CD4-positive, alpha-beta T cell treated with Interleukin-21 for 1 hour (primary cell): ENCODE results near the gene TMEM225.
"Not testable (repeated sequence)": the region's sequence is repeated elsewhere in the genome, so short reads cannot be mapped to it uniquely, and the experiment has no call there.

Experiments
- DNase-seq: peaks from one replicate; pipeline ENCODE4 v3.0.0-alpha.2; 2020

TMEM225 gene, protein sequence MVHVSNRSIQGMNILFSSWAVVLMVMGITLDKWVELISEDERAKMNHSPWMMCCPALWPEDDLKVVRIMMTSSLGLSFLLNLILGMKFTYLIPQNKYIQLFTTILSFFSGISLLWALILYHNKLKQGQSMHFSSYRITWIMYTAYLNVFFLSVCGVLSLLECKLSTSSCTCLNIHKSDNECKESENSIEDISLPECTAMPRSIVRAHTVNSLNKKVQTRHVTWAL

GRCh38 chr11:123885570-123885969 lies at the start of gene TMEM225:
Gene TMEM225 (minus strand): TSS chr11:123885670. CDS start chr11:123885425, 245 bp downstream.
- DNase-seq = no peak

DNA sequence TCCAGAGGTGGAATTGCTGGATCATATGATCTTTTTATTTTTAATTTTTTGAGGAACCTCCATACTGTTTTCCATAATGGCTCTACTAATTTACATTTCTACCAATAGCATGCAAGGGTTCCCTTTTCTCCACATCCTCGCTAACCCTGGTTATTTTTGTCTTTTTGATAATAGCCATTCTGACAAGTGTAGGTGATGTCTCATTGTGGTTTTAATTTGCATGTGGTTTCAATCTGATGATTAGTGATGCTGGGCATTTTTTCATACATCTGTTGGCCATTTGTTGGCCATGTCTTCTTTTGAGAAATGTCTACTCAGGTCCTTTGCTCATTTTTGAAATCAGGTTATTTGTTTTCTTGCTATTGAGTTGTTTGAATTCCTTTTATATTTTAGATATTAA lies 38.6 kb upstream of the TMEM225 start:
- DNase-seq = no peak

DNA sequence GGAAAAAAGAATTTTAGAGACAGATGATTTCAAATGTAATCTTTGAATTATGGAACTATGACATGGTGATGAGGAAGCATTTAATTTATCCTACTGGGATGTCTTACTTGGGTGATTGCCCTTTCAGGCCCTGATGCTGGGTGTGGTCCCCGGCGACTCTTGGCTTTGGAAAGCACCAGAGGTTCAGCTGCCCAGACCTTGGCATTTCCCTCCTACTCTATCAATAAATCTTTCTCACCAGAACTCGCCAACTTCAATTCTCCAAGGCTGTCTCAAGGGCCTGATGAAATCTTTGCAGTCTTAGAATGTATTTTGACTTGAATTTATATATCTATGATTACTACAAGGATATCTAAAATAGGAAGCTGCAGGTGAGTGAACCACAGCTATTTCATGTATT lies 35.5 kb upstream of the TMEM225 start:
- DNase-seq = no peak

DNA sequence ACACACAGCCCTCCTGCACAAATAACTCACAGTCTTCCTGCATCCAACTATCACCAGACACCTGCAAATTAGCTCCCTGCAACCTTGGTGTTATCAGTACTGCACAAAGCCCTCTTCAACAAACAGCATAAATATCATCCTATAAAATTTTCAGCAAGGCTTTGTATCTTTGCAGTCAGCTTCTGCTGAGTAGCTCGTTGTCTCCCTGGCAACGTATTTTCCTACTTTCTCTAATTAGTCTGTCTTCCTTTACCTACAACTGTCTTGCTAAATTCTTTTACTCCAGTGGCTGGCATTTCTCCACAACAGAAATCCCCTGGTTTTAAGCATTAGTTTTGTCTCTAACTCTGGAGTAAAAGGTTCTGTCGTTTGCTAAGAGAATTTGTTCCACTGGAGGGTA lies 20.4 kb upstream of the TMEM225 start:
- no peak for DNase-seq

- DNase-seq = no peak
Measured at GRCh38 chr11:123904932-123905331, 19.5 kb upstream of the TMEM225 start.

DNA sequence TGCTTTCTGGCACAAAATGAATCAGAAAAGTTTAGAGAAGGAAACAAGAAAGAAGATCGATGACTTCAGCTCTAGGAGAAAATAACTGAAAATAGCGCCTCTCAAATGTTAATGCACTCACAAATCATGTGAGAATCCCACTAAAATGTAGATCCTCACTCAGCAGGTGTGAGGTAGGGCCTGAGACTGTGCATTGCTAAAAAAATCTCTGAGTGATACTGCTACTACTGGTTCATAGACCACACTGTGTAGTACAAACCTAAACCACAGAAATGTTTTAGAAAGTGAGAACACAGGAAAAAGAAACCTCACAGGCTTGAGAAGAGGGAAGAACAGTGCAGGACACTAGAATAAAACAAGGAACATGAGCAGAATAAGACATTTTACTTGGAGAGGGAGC lies 18.5 kb upstream of the TMEM225 start:
- no peak for DNase-seq

DNA sequence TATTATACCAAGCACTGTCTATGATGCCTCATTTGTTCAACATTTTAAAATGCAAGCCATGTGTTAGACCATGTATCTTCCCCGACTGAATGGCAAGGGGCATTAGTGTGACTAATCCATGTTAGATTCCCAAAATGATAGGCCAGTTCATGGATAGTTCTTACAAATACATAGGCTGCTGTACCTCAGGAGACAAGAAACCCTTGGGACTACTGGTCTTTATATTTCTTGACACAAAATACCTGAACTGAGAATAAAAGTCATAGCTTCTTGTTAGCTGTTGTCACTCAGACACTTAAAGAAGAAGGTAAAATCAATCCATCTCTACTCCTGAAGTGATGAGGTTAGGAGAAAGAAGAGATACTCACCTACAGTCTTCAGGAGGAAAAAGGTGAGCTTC lies 16.4 kb upstream of the TMEM225 start, which contains the start of gene OR8D4:
OR8D4 (plus strand) TSS at position 301 of the 400 bp plus-strand sequence. CDS start 4,265 bp downstream, outside the sequence.
- no peak for DNase-seq

- DNase-seq = no peak
Measured at GRCh38 chr11:123899792-123900191, 14.3 kb upstream of the TMEM225 start.

GRCh38 chr11:123892031-123892430 lies 6.6 kb upstream of the TMEM225 start:
- DNase-seq = no peak

GRCh38 chr11:123880912-123881311 lies 4.6 kb downstream of the TMEM225 start:
- no peak for DNase-seq

DNA sequence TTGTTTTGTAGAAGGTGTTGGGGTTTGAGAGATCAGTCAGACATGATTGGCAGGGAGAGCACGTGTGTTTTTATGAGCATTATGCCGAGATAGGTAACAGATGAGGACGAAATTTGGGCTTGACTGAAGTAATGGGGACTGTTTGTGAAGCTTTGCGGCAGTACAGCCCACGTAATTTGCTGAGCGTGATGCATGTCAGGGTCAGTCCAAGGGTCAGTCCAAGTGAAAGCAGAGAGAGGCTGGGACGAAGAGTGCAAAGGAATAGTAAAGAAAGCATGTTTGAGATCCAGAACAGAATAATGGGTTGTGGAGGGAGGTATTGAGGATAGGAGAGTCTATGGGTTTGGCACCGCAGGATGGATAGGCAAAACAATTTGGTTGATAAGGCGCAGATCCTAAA lies 17.7 kb downstream of the TMEM225 start:
- DNase-seq = not testable (repeated sequence)

GRCh38 chr11:123865293-123865692 lies 20.2 kb downstream of the TMEM225 start:
- DNase-seq = not testable (repeated sequence)

GRCh38 chr11:123859731-123860130 lies 25.7 kb downstream of the TMEM225 start:
- DNase-seq = no peak

DNA sequence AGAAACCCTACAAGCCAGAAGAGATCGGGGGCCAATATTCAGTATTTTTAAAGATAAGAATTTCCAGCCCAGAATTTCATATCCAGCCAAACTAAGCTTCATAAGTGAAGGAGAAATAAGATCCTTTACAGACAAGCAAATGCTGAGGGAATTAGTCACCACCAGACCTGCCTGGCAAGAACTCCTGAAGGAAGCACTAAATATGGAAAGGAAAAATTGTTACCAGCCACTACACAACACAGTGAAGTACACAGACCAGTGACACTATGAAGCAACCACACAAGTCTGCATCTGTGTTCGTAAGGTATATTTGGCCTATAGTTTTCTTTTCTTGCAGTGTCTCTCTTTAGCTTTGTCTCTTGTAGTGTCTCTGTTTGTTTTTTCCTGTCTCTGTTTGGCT lies 29.0 kb downstream of the TMEM225 start:
- no peak for DNase-seq

DNA sequence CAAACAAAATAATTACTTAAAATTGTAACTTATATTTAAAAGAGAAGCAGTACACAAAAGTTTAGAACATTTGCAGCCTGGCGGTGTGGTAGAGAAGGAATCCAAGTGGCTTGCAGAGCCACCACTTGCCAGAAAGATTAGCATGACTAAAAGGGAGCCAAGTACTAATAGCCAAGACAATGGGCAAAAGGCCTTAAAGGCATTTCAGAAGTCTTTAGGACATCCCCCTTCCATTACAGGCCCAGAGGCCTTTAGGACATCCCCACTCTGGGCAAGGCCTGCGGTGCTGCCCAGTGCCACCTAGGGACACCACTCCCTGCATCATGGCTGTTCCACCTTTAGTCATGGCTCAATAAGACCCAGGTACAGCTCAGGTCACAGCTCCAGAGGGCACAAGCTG lies 32.4 kb downstream of the TMEM225 start:
- no peak for DNase-seq

DNA sequence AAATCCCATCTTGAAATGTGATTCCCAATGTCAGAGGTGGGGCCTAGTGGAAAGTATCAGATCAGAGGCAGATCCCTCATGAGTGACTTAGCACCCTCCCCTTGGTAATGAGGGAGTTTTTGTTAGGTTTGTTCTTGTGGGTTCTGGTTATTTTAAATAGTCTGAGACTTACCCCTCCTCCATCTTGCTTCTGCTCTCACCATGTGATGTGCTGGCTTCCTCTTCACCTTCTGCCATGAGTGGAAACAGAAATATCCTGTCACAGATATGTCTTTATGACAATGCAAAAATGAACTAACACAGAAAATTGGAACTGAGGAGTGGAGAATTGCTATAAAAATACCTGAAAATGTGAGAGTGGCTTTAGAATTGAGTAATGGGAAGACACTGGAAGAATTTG lies 33.1 kb downstream of the TMEM225 start:
- DNase-seq = no peak

DNA sequence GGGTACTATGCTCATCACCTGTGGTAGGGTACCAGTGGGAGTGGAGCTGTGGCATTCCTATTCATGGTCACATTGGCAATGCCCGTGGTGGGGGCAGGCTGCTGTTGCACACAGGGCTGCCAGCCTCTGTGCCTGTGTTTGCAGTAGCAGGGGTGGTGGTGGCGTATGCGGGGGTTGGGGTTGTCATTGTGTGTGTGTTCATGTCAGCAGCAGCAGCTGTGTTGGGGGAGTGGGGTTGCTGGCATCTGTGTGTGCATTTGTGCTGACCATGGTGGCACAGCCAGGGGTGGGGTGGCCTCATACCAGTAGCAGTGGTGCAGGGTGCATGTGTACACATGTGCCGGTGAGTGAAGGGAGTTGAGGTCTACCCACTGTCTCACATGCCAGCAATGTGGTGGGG lies 34.4 kb downstream of the TMEM225 start:
- DNase-seq = no peak

DNA sequence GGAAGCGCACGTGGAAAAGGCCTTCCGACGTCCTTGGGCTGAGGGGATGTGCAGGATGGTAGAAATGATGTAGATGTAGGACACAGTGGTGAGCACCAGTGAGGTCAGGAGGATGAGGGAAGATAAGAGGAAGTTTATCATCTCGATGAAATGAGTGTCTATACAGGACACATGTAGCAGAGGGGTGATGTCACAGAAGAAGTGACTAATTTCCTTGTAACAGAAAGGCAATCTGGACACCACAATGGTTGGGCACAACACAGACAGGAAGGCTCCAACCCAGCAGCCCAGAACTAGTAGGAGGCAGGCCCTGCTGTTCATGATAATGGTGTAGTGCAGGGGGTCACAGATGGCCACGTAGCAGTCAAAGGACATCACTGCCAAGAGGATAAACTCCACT lies 44.3 kb downstream of the TMEM225 start:
- no peak for DNase-seq

- DNase-seq = no peak
Measured at GRCh38 chr11:123839131-123839530, 46.3 kb downstream of the TMEM225 start.

DNA sequence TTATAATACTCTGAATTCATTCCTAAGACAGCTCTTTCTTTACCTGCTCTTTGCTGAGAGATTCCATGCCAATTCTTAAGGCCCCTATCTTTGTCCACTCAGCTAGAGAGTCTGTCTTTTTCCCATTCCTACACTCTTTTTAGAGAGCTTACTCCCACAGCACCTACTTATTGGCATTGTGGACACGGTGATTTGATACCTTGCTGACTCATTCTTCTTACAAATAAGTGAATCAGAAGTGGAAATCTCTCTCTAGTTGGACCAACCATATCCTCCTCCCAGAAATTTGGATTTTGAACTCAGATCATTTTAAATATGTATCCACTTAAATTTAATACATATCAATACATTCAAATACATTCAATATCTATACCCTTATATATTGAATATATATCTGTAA lies 46.8 kb downstream of the TMEM225 start:
- DNase-seq = no peak

GRCh38 chr11:123838199-123838598 lies 47.3 kb downstream of the TMEM225 start:
- DNase-seq = no peak

GRCh38 chr11:123833095-123833494 lies 52.4 kb downstream of the TMEM225 start:
- no peak for DNase-seq
